Common myeloid progenitor, CD34-positive (primary cell): Measurements from ENCODE around the gene FBXL5. TPM values are rescaled to one million over a fixed set of nuclear protein-coding genes. Genes with fewer than 3 reads are reported as not detected.

Source experiments
- CTCF ChIA-PET: fragments of 350-600 bp; sonication (Branson Sonifier 250); formaldehyde crosslinking; loops from one replicate; lab custom pipeline; 2021; ENCODE audit warnings: antibody characterized with exemption; lab: Charles Lee
- POLR2A ChIA-PET: fragments of 350-600 bp; sonication (Branson Sonifier 250); formaldehyde crosslinking; loops from one replicate; lab custom pipeline; 2021; ENCODE audit warnings: antibody characterized with exemption; lab: Charles Lee
- DNase-seq, 3 donors: peaks; one replicate each; pipeline versions ENCODE4 v3.0.0 to v3.0.0-alpha.2; 2013
- H3K27ac ChIP-seq, 2 experiments: 1 replicate in 1 of 2; 2 replicates in 1 of 2; pipeline ENCODE4 v1.7.0; 2013; ENCODE audit warnings: inconsistent platforms in 2 of 2, low read length in 2 of 2, mild to moderate bottlenecking in 2 of 2, low read depth in 1 of 2, moderate library complexity in 1 of 2; ENCODE audit not compliant: severe bottlenecking in 2 of 2, insufficient read depth in 1 of 2, poor library complexity in 1 of 2
- H3K27me3 ChIP-seq, 5 experiments: replicated peaks in 2 of 5; 1 replicate in 3 of 5; 2 replicates in 2 of 5; pipeline versions ENCODE4 v1.6.1 to v1.7.0; 2013; ENCODE audit warnings: low read length in 4 of 5, mild to moderate bottlenecking in 2 of 5, moderate library complexity in 2 of 5, inconsistent platforms in 1 of 5; ENCODE audit not compliant: insufficient read depth in 5 of 5, control insufficient read depth in 4 of 5
- H3K36me3 ChIP-seq, 4 experiments: 1 replicate in 2 of 4; 2 replicates in 2 of 4; pipeline versions ENCODE4 v1.6.1 to v1.7.0; 2013; ENCODE audit warnings: low read length in 3 of 4, control low read depth in 1 of 4, mild to moderate bottlenecking in 1 of 4; ENCODE audit not compliant: control insufficient read depth in 4 of 4, insufficient read depth in 4 of 4
- H3K4me1 ChIP-seq, 4 experiments: 1 replicate in 3 of 4; 2 replicates in 1 of 4; pipeline versions ENCODE4 v1.6.1 to v1.7.1; 2013; ENCODE audit warnings: low read length in 3 of 4, mild to moderate bottlenecking in 3 of 4, control low read depth in 1 of 4, inconsistent platforms in 1 of 4, moderate library complexity in 1 of 4; ENCODE audit not compliant: control insufficient read depth in 4 of 4, insufficient read depth in 4 of 4; ENCODE audit errors: control extremely low read depth in 1 of 4
- H3K4me3 ChIP-seq, 7 experiments: 1 replicate in 4 of 7; 2 replicates in 3 of 7; pipeline versions ENCODE4 v1.5.1 to v1.7.0; 2013; ENCODE audit warnings: mild to moderate bottlenecking in 7 of 7, low read length in 6 of 7, moderate library complexity in 6 of 7, inconsistent platforms in 2 of 7, low read depth in 2 of 7, control low read depth in 1 of 7; ENCODE audit not compliant: insufficient read depth in 4 of 7, control insufficient read depth in 1 of 7; ENCODE audit errors: extremely low read depth in 1 of 7
- H3K9me3 ChIP-seq, 5 experiments: 1 replicate in 4 of 5; 2 replicates in 1 of 5; pipeline versions ENCODE4 v1.6.1 to v1.7.1; 2013; ENCODE audit warnings: low read length in 4 of 5, mild to moderate bottlenecking in 2 of 5, inconsistent platforms in 1 of 5, low read depth in 1 of 5, moderate library complexity in 1 of 5; ENCODE audit not compliant: control insufficient read depth in 4 of 5, insufficient read depth in 2 of 5; ENCODE audit errors: control extremely low read depth in 1 of 5
- WGBS: methylation state at CpG from one replicate; pipeline ENCODE4 v1.1.5; 2013; ENCODE audit not compliant: insufficient coverage; 5-methylcytosine and 5-hydroxymethylcytosine counted together
- polyA plus RNA-seq: library from polyadenylated mRNA; unstranded; fragments of 120-200 nt; gene quantifications from one replicate; pipeline ENCODE4 v1.2.1, GENCODE V29; 2013

The FBXL5 gene, protein sequence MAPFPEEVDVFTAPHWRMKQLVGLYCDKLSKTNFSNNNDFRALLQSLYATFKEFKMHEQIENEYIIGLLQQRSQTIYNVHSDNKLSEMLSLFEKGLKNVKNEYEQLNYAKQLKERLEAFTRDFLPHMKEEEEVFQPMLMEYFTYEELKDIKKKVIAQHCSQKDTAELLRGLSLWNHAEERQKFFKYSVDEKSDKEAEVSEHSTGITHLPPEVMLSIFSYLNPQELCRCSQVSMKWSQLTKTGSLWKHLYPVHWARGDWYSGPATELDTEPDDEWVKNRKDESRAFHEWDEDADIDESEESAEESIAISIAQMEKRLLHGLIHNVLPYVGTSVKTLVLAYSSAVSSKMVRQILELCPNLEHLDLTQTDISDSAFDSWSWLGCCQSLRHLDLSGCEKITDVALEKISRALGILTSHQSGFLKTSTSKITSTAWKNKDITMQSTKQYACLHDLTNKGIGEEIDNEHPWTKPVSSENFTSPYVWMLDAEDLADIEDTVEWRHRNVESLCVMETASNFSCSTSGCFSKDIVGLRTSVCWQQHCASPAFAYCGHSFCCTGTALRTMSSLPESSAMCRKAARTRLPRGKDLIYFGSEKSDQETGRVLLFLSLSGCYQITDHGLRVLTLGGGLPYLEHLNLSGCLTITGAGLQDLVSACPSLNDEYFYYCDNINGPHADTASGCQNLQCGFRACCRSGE
- polyA plus RNA-seq: 69.0 TPM

DNA sequence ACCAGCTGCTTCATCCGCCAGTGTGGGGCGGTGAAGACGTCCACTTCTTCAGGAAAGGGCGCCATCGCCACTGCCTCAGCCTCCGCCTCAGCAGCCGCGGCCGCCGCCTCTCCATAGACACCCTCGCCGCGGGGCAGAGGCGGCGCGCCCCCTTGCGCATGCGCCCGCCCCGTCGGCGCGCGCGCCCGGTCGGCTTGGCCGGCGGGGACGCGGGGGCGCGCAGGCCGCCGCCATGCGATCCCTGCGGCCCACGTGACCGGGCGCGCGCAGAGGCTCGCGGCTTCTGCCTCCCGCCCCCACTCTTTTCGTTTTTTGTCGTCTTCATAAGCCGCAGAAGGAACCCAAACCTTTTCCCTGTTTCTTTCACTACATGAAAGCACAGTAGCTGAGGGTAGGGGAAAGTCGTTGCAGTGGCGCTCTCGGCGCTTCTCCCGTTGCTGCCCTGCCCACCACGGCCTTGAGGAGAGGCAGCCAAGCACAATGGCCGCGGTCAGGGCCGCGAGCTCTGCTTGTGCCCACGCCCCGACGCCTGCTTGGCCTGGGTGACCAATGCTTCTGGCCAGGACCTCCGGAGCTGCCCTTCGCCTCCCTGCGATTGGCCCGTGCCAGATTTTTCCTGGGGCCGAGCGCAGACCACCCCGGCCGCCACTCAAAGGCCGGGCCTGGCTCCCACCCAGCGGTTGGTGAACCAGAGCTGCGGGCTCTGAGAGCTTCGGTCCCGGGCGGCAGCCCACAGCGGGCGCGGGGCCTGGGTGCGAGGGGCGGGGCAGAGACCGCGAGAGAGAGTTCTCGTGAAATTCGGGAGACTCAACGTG, at the start of gene FBXL5:
TSS of gene FBXL5 (minus strand) at position 135 of the 815 bp plus-strand sequence. CDS start at position 65, 70 bp downstream.
- no peaks in the 10 kb centered on the region for H3K27me3 ChIP-seq
- DNase-seq: peak; percentile 91 to 96 (median 95)
- CTCF ChIA-PET: interaction anchor here (1.2 to 1.4 kb wide), 2 partner anchors 9 to 47 kb away, joined by 3 to 4 read pairs; partner anchors contain the start of gene BST1

DNA sequence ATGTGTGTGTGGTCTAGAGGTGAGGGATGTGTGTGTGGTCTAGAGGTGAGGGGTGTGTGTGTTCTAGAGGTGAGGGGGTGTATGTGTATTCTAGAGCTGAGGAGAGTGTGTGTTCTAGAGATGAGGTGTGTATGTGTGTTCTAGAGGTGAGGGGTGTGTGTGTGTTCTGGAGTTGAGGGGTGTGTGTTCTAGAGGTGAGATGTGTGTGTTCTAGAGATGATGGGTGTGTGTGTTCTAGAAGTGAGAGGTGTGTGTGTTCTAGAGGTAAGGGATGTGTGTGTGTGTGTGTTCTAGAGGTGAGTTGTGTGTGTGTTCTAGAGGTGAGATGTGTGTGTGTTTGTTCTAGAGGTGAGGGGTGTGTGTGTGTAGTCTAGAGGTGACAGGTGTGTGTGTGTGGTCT, 49.0 kb upstream of the FBXL5 start:
- DNase-seq: peak; percentile 21 to 64 (median 42)
- H3K36me3 ChIP-seq: peaks cover 0 to 2% (median under 1%) of the 10 kb centered on the region in 4 experiments
- H3K27me3 ChIP-seq: no peaks in the 10 kb centered on the region
- peaks cover 0 to 4% (median 0%) of the 10 kb centered on the region in 5 experiments for H3K9me3 ChIP-seq
- ChIA-PET CTCF (no interaction called here), POLR2A (interaction anchor here (0.7 kb wide), 1 partner anchor 95 kb away, joined by 3 read pairs; no protein-coding TSS in a partner anchor)
- H3K27ac ChIP-seq: no peak overlapping the region
- H3K4me1 ChIP-seq: peaks cover 7 to 10% (median 10%) of the 10 kb centered on the region in 4 experiments
- no peak overlapping the region for H3K4me3 ChIP-seq

More for the DNA sequence above, at the start of gene FBXL5:
- 14% methylated on average over 63 of the region's 85 CpGs for WGBS
- POLR2A ChIA-PET: interaction anchor here (0.7 to 0.9 kb wide), 3 partner anchors 26 to 108 kb away, joined by 3 to 4 read pairs (median 3); no protein-coding TSS in a partner anchor
- Histone ChIP-seq H3K4me3 (peak within 1 kb of the TSS; percentile 76 to 95 (median 89)), H3K36me3 (peaks cover 0 to 2% (median 0%) of the 10 kb centered on the region in 4 experiments), H3K9me3 (no peaks in the 10 kb centered on the region), H3K4me1 (peaks cover 18 to 60% (median 39%) of the 10 kb centered on the region in 4 experiments), H3K27ac (peak within 1 kb of the TSS; percentile 77 to 93)

DNA sequence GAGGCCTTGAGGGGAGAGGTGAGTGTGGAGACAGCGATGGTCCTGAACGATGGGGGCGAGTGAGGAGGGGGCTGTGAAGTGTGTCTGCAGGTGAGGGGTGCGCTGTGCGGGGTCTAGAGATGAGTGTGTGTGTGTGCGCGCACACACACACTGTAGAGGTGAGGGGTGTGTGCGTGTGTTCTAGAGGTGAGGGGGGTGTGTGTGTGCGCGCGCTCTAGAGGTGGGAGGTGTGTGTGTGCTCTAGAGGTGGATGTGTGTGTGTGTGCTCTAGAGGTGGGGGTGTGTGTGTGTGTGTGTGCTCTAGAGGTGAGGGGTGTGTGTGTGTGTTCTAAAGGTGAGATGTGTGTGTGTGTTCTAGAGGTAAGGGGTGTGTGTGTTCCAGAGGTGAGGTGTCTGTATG, 48.3 kb upstream of the FBXL5 start:
- Histone ChIP-seq H3K9me3 (peaks cover 0 to 4% (median 0%) of the 10 kb centered on the region in 5 experiments), H3K36me3 (peaks cover 0 to 2% (median 0%) of the 10 kb centered on the region in 4 experiments), H3K4me3 (peak overlapping the region in 5 of 7 experiments; percentile 58 to 89 (median 77)), H3K27me3 (no peaks in the 10 kb centered on the region), H3K27ac (no peak overlapping the region), H3K4me1 (peaks cover 7 to 10% (median 10%) of the 10 kb centered on the region in 4 experiments)
- peak in 1 of 3 donors; percentile 33 for DNase-seq
- POLR2A ChIA-PET: no interaction called here
- CTCF ChIA-PET: interaction anchor here (1.0 to 1.3 kb wide), 2 partner anchors 15 to 47 kb away, joined by 3 to 4 read pairs; no protein-coding TSS in a partner anchor
- WGBS: 86% methylated on average over 10 of the region's 11 CpGs

DNA sequence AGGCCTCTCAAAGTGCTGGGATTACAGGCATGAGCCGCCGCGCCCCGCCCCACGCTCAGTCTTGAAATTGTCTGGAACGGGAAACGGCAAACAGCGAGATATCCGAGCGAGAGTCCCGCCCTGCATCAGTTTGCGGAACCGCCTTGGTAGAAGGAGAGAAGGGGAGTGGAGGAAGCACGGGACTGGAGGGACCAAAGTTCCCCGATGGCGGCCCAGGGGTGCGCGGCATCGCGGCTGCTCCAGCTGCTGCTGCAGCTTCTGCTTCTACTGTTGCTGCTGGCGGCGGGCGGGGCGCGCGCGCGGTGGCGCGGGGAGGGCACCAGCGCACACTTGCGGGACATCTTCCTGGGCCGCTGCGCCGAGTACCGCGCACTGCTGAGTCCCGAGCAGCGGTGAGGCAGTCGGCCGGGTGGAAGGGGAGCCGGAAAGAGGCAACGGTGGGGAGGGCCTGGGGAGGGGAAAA, 47.8 kb upstream of the FBXL5 start, which contains the start of gene BST1:
TSS of gene BST1 (plus strand) at position 125 of the 463 bp plus-strand sequence. CDS start at position 205, 80 bp downstream.
- Histone ChIP-seq H3K4me1 (peaks cover 7 to 10% (median 10%) of the 10 kb centered on the region in 4 experiments), H3K9me3 (peaks cover 0 to 4% (median 0%) of the 10 kb centered on the region in 5 experiments), H3K27me3 (no peaks in the 10 kb centered on the region), H3K36me3 (peaks cover 0 to 2% (median 0%) of the 10 kb centered on the region in 4 experiments), H3K27ac (no peak within 1 kb of the TSS), H3K4me3 (peak within 1 kb of the TSS; percentile 56 to 89 (median 65))
- ChIA-PET CTCF (interaction anchor here (0.7 to 1.3 kb wide), 4 partner anchors 16 to 223 kb away, joined by 3 to 4 read pairs (median 3); no protein-coding TSS in a partner anchor), POLR2A (interaction anchor here (0.6 kb wide), 1 partner anchor 9 kb away, joined by 3 read pairs; no protein-coding TSS in a partner anchor)
- peak; percentile 78 to 94 (median 91) for DNase-seq
- WGBS: 0% methylated on average over 23 of the region's 43 CpGs

DNA sequence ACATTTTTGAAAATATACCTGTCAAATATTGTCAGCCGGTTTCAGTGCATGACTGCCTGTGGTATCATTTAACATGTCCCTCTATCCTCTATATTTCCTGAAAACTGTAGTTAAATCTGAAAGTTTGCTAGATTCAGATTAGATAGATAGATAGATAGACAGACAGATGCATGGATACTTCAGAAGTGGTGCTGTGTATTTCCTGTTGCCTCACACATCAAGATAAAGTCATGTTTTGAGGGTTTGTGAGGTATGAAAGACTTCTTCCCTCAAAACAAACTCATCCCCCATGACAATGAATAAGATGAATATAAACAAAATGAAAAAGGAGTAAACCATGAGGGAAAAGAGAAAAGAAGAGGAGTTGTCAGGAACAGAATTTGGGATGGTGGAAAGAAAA, 41.7 kb upstream of the FBXL5 start:
- no peaks in the 10 kb centered on the region for H3K36me3 ChIP-seq
- no peak for DNase-seq
- peaks cover 0 to 4% (median 0%) of the 10 kb centered on the region in 5 experiments for H3K9me3 ChIP-seq
- no peak overlapping the region for H3K27ac ChIP-seq
- H3K4me3 ChIP-seq: no peak overlapping the region
- H3K27me3 ChIP-seq: no peaks in the 10 kb centered on the region
- peaks cover 0 to 2% (median under 1%) of the 10 kb centered on the region in 4 experiments for H3K4me1 ChIP-seq
- CTCF ChIA-PET: no interaction called here
- WGBS: no CpG with 5 or more reads among the region's 1 CpG
- POLR2A ChIA-PET: no interaction called here

DNA sequence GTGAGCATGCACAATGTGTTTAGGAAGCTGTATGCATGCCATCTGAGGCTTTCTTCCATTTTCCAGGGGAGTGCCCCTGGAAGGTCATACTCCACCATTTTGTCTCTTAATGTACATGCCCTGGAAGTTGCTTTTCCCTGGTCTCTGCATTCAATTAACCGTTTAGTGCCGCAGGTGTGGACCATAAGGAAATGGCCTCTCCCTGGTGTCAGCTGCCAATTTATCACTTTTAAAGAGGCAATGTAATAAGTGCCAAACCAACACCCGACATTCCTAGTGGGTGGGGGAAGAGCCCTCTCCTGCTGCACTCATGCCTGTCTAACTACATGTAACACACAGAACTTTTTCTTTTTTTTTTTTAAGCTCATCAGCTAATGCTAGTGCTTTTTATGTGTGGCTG, 40.6 kb upstream of the FBXL5 start:
- no peak for DNase-seq
- Histone ChIP-seq H3K36me3 (no peaks in the 10 kb centered on the region), H3K27ac (no peak overlapping the region), H3K4me1 (peaks cover 0 to 5% (median 1%) of the 10 kb centered on the region in 4 experiments), H3K9me3 (peaks cover 0 to 4% (median 0%) of the 10 kb centered on the region in 5 experiments), H3K4me3 (no peak overlapping the region), H3K27me3 (no peaks in the 10 kb centered on the region)
- POLR2A ChIA-PET: no interaction called here
- 100% methylated on average over 2 of the region's 3 CpGs for WGBS
- CTCF ChIA-PET: interaction anchor here (1.1 kb wide), 1 partner anchor 15 kb away, joined by 3 read pairs; no protein-coding TSS in a partner anchor
